GM12874 (cell line): ENCODE measurements around the gene FOXK1.

ENCODE experiments used
- CTCF ChIP-seq: IDR thresholded peaks from 2 replicates; pipeline ENCODE4 v1.5.1; 2011; ENCODE audit warnings: low read depth, mild to moderate bottlenecking, control low read depth, low read length, moderate library complexity; ENCODE audit not compliant: insufficient read depth

FOXK1 gene

GRCh38 chr7:4785371-4785770 lies 103.3 kb downstream of the FOXK1 start:
- no peak for TF ChIP-seq CTCF

- TF ChIP-seq CTCF: no peak
Measured at GRCh38 chr7:4786015-4786414, 103.9 kb downstream of the FOXK1 start.

GRCh38 chr7:4787541-4787940 lies 105.4 kb downstream of the FOXK1 start:
- no peak for TF ChIP-seq CTCF

GRCh38 chr7:4787947-4788626 lies 106.0 kb downstream of the FOXK1 start:
- TF ChIP-seq CTCF: no peak

DNA sequence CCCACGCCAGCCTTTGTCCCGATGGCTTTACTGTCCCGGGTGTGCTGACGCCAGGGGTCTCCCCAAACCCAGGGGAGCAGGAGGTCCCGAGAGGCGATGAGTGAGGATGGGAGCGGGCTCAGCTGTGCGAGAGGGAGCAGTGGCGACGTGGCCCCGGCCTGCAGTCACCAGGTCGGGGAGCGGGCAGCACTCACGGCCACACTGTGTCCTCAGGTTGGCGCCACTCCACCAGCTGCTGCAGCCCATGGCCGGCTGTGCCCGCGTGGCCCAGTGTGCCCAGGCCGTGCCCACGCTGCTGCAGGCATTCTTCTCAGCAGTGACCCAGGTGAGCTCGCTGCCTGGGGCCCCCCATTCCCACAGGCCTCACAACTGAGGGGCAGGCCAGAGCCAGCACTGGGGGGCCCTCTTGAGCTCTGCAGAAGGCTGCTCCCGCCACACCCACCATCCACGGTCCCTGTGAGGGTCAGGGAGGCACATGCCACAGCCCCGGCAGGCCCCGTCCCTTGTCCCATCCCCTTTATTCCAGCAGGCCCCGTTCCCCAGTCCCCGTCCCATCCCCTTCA lies 106.6 kb downstream of the FOXK1 start:
- TF ChIP-seq CTCF: no peak

- TF ChIP-seq CTCF: no peak
Measured at GRCh38 chr7:4789194-4790077, 107.3 kb downstream of the FOXK1 start.

DNA sequence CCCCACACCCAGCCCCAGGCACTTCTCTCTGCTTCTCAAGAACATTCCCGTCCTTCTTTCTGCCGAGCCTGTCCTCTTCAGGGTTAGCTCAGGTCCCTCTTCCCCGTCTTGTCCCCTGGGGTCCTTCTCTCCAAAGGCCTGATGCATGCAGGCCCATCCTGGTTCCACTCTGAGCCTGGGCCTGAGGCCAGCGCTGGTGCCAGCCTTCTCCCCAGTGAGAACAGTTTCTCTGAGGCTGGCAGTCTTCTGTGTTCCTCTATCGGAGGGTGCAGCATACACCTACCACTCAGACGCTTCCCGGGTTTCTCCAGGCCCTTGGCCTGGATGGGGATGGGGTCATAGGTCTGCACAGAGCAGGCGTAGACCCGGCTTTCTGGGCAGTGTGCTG lies 108.0 kb downstream of the FOXK1 start:
- TF ChIP-seq CTCF: no peak
